ENCODE data around the gene TMCO1. TPM values are rescaled to one million over a fixed set of nuclear protein-coding genes. Genes with fewer than 3 reads are reported as not detected.

TMCO1 gene
- polyA plus RNA-seq, 3 donors: 24.1 to 154 (median 146) TPM

- intact Hi-C loops (cut with micrococcal nuclease): no loop called here
- H3K36me3 Mint-ChIP-seq: peaks cover 60 to 75% of the 10 kb centered on the region in 2 donors
Observed at GRCh38 chr1:165678509-165678908, 90.2 kb downstream of the TMCO1 start.

More at GRCh38 chr1:165678509-165678908, 90.2 kb downstream of the TMCO1 start:
- no peaks in the 10 kb centered on the region for H3K27me3 ChIP-seq (ENCODE audit: control insufficient read depth in 2 of 2, insufficient read depth in 2 of 2, low read length in 2 of 2)
- Mint-ChIP-seq H3K27ac (peak overlapping the region in 1 of 7 donors; percentile 38), H3K9me3 (peaks cover 0 to 7% (median 0%) of the 10 kb centered on the region in 7 donors), H3K27me3 (ENCODE audit: low read depth in 3 of 3) (no peaks in the 10 kb centered on the region), H3K4me3 (no peak overlapping the region), H3K4me1 (peaks cover 18% of the 10 kb centered on the region)
- peaks cover 5 to 15% of the 10 kb centered on the region in 2 donors for H3K4me1 ChIP-seq (ENCODE audit: control insufficient read depth in 1 of 2, insufficient read depth in 2 of 2, low read length in 2 of 2)
- 0% methylated on average over 1 of the region's 2 CpGs for WGBS (ENCODE audit: insufficient coverage)
- H3K9ac ChIP-seq (ENCODE audit: insufficient read depth, low read length, poor library complexity, severe bottlenecking): no peak overlapping the region
- H3K79me2 ChIP-seq (ENCODE audit: insufficient read depth, low read length): peaks cover 27% of the 10 kb centered on the region
- peaks cover 61 to 70% of the 10 kb centered on the region in 2 donors for H3K36me3 ChIP-seq (replicated peaks in 1 of 2; ENCODE audit: control insufficient read depth in 1 of 2, insufficient read depth in 2 of 2, low read length in 2 of 2)
- H3K4me2 ChIP-seq (replicated peaks; ENCODE audit: extremely low read depth, low read length, poor library complexity, severe bottlenecking): no peak overlapping the region
- no peak overlapping the region for H3K4me3 ChIP-seq (replicated peaks in 1 of 3; ENCODE audit: low read depth in 2 of 3, low read length in 3 of 3)
- TF ChIP-seq CTCF (IDR thresholded peaks at IDR 0.05): no peak
- no peak overlapping the region for H2AFZ ChIP-seq (ENCODE audit: insufficient read depth, low read depth, low read length, poor library complexity, severe bottlenecking)
- DNase-seq: no peak
- no peaks in the 10 kb centered on the region for H3K9me3 ChIP-seq (replicated peaks in 1 of 2; ENCODE audit: control insufficient read depth in 1 of 2, insufficient read depth in 1 of 2, low read length in 2 of 2)
- H3K27ac ChIP-seq (ENCODE audit: low read depth in 1 of 2, low read length in 2 of 2): no peak overlapping the region
- H4K20me1 ChIP-seq (ENCODE audit: insufficient read depth, low read length): no peaks in the 10 kb centered on the region

Other genes starting within 250 kb of the TMCO1 start
- gene LRRC52, start 224.9 kb downstream of the TMCO1 start, polyA plus RNA-seq: not detected
- 100 to 1,000 TPM in 2 of 3 donors, 10 to 100 TPM in 1; 57.9 to 228 (median 189) TPM for gene MGST3, start 137.6 kb downstream of the TMCO1 start, polyA plus RNA-seq
- 10 to 100 TPM; 23.7 to 60.0 (median 57.7) TPM for gene ALDH9A1, start 70.3 kb downstream of the TMCO1 start, polyA plus RNA-seq
- gene UCK2, start 58.7 kb upstream of the TMCO1 start, polyA plus RNA-seq: 10 to 100 TPM; 12.4 to 15.4 (median 12.8) TPM